OCI-M2 (cell line): Measurements from ENCODE around the gene TCOF1.
"Not testable (repeated sequence)": the region's sequence is repeated elsewhere in the genome, so short reads cannot be mapped to it uniquely, and the experiment has no call there.

Source experiments
- DNase-seq: peaks from one replicate; lab custom pipeline; 2025; ENCODE audit not compliant: unreplicated experiment; lab: John Stamatoyannopoulos, UW

The TCOF1 gene

DNA sequence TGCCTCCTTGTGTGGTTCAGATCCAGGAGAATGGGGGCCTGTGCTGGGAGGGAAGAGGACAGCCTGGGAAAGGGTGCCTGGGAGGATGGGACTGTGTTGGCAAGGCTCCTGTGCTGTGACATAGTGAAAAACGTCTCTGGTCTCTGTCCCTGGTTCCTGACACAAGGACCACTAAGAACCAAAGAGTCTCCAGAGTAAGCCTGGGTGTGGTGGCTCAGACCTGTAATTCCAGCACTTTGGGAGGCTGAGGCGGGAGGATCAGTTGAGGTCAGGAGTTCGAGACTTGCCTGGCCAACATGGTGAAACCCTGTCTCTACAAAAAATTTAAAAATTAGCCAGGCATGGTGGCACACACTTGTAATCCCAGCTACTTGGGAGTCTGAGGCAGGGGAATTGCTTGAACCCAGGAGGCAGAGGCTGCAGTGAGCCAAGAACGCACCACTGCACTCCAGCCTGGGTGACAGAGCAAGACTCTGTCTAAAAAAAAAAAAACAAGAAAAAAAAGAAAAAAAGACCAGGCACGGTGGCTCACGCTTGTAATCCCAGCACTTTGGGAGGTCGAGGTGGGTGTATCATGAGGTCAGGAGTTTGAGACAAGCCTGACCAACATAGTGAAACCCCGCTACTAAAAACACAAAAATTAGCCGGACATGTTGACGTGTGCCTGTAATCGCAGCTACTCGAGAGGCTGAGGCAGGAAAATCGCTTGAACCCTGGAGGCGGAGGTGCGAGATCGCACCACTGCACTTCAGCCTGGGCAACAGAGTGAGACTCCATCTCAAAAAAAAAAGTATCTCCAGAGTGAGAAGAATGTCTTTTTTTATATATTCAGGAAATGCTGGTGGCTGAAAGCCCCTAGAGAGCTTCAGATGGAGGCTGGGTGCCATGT lies 56.6 kb downstream of the TCOF1 start:
- not testable (repeated sequence) for DNase-seq

DNA sequence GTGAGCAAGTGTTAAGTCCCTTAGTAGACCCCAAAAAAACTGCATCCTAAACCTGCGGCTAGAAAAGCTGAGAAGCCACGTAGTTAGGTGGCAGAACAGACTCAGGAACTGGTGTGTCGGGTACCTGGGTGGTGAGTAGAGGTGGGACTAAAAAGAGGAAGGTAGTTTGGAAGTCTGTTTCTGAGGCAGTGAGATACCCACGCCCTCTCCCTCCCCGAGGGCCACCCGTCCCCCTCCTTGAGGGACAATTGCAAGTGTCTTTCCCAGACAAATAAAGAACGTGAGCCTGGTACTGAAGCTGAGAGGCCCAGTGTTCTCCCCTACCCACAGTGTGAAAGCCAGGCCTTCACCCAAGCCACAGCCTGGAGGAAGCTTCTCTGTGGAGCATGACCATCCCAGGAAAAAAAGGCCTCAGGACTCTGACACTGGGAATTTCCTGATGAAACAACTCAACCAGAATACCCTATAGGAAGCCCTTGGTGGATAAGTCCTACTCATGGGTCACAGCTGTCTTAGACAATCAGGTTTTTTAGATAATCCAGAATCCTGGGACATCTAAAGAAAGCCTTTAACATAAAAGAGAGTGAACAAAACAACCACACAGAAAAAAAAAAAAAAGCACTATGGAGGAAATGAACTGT lies 62.3 kb downstream of the TCOF1 start:
- no peak for DNase-seq

DNA sequence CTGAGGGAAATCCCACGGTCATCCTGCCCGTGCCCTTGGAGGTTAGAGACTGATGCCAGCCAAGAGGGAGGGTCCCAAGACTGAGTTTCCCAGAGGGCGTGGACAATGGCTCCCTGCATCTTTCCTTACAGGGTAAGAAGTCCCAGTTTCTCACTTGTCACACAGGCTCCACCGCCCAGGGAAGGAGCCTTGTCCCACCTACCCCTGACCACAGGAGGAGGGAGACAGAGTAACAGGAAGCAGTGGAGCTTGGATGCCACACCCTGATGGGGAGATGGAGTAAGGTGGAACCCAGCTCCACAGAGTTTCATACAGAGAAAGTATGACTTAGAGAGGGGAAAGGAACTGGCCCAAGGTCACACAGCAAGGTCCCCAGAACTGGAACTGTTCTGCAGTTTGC lies 64.6 kb downstream of the TCOF1 start:
- no peak for DNase-seq

DNA sequence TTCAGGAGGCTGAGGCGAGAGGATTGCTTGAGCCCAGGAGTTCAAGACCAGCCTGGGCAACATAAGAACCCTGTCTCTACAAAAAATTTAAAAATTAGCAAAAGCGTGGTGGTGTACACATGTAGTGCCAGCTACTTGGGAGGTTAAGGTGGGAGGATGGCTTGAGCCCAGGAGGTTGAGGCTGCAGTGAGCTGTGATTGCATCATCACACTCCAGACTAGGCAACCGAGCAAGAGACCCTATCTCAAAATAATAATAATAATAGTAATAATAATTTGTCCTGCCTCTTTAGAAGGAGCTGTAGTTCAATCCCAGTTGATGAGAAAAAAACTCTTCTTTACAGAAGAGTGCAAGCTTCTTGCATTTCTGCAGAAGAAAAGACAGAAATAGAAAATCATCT lies 65.3 kb downstream of the TCOF1 start:
- no peak for DNase-seq

DNA sequence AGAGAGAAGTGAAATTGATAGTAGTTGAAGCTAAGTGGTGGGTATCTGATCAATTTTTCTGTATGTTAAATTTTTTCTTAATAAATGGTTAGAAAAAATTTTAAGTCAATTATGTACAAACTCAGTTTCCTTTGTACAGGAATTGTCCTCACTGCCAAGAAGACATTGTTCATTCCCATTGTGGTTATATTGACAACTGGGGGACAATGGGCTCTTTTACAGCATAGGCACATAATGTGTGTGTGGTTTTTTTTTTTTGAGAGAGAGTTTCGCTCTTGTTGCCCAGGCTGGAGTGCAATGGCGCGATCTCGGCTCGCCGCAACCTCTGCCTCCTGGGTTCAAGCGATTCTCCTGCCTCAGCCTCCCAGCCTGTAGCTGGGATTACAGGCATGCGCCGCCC lies 68.7 kb downstream of the TCOF1 start:
- DNase-seq, result not testable (repeated sequence)

DNA sequence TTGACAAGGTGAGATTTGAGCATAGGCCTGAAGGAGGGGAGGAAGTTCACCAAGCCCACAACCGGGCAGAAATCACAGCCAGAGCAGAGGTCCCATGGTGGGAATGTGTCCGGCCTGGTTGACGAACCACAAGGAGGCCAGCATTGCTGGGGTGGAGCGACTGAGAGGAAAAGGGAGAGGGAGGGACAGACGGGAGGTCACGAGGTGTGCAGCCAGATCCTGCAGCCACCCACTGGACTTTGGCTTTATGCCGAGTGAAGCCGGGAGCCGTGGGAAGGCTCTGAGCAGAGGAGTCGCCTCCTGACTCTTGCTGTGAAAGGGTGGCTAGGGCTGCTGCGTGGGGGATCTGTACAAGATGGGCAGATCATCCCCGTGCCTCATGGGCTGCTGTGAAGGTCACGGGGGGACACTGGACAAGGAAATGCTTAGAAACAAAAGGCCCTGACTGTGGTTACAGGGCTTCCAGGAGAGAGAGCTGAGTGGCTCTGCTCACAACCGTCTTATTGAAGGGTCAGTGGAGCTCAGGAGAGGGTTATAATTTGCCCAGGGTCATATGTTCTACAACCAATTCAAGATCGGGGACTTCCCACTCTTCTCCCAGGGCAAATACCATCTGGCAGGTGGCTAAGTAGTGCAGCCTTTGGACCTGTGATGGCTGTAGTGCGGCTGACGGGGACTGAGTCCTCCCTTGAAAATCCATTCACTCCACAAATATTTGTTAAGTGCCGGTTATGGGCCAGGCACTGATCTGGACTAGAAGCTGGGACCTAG lies 70.8 kb downstream of the TCOF1 start:
- DNase-seq, result no peak

DNA sequence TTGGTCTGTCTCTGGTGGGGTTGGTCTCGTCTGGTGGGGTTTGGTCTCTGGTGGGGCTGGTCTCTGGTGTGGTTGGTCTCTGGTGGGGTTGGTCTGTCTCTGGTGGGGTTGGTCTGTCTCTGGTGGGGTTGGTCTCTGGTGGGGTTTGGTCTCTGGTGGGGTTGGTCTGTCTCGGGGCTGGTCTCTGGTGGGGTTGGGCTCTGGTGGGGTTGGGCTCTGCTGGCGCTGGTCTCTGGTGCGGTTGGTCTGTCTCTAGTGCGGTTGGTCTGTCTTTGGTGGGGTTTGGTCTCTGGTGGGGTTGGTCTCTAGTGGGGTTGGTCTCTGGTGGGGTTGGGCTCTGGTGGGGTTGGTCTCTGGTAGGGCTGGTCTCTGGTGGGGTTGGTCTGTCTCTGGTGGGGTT lies 71.5 kb downstream of the TCOF1 start:
- no peak for DNase-seq

DNA sequence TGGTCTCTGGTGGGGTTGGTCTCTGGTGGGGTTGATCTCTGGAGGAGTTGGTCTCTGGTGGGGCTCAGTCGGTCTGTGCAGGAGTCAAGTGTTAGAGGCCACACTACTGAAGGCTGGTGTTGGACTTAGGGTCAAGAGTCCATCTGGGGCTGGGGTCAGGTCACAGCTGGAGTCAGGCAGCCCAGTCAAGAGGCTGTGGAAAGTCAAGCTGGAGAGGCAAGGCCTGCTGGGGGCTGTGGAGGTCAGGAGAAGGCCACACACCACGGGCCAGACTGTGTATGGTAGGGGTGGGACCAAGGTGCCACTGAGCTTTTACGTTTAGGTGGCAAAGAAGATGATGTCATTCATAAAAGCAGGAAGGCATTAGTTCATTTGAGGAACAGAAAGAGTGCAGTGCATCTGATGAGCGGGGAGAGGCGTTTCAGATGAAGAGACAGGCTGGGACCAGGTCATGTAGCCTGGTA lies 71.9 kb downstream of the TCOF1 start:
- DNase-seq, result no peak

DNA sequence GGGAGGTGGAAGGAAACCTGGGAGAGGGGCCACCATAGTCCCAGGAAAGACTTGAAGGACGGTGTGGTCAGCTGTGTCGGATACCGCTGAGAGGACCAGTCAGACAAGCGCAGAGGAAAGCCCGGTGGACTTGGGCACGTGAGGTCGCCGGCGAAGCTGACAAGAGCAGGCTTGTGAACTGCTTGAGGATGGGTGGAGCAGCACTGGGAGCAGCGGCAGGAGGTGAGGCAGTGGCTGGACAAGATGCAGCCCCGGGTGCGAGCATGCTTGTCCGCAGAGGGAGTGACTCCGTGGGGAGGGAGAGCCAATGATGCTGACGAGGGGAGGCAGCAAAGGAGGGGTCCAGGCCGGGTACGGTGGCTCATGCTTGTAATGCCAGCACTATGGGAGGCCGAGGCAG lies 73.6 kb downstream of the TCOF1 start:
- DNase-seq, result no peak

DNA sequence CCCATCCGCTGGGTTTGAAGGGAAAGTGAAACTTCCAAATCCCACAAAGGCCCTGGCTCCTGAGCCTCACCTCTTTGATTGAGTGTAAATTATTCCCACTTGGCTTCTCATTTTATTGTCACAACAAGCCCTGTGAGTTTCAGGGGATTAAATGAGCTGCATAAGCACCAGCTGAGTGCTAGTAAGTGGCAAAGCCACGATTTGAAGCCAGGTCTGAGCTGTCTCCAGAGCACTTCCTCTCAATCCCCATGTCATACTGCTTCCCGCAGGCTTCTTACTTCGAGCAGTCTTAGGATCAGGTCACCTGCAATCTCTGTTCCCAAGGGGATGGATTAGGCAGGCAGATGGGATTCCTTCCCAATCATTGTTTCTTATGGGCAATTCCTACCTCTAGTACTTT lies 74.1 kb downstream of the TCOF1 start:
- no peak for DNase-seq

DNA sequence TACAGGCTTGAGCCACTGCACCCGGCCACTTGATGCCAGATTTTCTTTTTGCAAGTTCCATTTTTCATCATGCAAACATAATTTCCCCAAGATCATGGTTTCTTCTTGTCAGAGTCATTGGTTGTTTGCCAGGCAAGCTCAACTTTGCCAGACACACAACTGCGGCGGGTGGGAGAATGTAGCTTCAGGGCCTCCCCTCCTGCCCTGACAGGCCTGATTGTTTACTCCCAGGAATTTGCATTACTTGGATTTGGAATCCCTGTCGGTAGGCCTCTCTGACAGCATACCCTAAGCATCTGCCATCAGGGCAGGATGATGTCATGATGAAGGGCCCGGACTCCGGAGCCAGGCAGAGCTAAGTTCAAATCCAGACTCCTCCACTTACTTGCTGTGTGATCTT lies 77.0 kb downstream of the TCOF1 start:
- no peak for DNase-seq

DNA sequence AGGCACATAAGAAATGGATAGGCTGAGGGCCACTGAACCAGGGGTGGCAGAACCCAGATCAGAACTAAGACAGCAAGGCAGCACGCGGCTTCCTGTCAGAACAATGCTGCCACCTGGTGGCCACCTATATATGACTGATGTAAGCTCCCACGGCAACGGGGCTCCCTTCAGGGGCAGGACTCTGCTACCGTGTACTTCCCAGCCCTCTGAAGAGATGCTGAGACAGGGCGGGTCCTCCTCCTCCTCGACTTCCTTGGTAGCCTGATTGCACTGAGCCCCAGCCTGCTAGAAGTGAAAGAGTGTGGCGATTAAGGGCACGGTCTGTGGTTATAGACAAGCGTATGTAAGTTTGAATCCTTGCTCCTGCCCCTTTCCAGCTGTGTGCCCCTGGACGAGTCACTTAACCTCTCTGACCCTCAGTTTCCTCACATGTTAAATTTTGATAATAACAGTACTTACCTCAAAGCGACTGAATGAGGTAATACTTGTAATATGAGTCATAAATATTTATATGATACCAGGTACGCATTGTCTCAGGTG lies 78.7 kb downstream of the TCOF1 start:
- peak; percentile 48 for DNase-seq

DNA sequence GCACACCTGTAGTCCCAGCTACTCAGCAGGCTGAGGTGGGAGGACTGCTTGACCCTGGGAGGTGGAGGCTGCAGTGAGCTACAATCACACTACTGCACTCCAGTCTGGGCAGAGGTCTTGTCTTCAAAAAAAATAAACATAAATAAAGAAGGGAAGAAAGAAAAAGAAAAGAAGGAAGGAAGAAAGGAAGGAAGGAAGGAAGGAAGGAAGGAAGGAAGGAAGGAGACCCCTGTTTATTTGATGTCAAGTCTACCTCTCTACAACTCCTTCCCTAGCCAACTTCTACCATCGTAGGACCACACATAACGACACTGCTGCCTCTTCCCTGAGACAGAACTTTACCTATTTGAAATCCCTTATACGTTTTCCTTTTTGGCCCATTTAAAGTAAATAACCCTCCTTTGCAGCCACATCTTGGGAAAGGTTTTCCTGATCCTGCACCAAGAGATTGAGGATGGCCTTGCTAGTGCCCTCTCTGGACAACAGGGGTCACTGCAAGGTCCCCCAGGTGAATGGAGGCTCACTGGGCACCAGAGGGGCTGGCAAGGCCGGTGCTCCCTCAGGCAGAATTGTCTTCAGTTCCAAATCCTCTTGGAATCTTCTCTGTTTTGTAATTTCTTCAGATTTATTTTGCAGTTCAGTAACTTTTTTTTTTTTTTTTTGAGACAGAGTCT lies 81.5 kb downstream of the TCOF1 start:
- DNase-seq, result no peak

DNA sequence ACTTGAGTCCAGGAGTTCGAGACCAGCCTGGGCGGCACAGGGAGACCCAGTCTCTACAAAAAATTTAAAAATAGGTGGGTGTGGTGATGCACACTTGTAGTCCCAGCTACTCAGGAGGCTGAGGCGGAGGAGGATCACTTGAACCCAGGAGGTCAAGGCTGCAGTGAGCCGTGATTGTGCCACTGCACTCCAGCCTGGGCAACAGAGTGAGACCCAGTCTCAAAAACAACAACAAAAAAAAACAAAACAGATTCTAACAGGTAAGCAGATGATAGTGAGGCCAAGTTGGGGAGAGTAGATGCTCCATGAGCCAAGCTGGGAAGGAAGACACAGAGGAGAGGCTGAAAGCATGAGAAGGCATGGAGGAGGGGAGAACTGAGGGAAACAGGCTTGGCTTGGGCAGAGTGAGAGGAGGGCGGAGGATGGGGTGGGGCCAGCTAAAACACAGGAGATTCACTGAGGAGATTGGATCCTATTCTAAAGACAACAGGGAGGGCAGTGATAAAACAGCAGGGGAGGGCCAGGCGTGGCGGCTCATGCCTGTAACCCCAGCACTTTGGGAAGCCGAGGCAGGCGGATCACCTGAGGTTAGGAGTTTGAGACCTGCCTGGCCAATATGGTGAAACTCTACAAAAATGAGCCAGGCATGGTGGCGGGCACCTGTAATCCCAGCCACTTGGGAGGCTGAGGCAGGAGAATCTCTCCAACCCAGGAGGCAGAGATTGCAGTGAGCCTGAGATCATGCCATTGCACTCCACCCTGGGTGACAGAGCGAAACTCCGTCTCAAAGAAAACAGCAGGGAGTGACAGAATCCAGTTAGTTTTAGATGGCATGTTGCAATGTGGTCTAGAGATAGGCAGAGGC lies 83.7 kb downstream of the TCOF1 start:
- DNase-seq, result no peak

DNA sequence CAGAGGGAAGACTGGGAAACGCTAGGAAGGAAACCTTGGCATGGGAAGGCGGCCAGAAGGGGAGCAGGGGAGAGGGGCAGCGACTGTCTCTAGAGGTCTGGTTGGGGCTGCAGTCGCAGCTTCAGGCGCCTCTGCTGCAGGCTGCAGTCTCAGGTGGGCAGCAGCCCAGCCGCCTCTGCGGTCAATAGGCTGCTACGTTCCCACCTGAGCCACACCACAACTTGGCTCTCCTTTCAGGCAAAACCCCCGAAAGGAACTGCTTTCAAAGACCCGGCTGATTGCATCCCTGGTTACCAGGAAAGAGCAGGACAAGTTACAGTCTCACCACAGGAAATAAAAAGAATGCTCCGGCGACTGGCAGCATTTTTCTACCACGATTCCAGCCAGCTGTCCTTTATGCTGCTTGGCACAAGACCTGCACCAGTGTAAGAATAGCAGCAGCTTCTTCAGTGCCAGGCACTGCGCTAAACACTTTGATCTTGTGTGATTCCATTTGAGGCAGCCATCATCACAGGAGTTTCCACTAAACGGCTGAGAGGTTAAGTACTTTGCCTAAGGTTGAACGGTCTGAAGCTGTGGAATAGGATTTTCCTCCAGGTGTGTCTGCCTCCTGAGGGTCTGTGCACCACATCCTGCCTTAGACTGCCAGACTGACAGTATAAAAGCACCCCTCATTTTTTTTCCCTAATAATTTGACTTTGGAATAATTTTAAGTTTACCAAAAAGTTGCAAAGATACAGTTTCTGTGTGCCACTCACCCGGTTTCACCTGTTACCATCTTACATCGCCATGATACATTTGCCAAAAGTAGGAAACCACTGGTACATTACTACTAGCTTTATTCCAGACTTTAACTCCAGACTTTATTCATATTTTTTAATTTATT lies 84.6 kb downstream of the TCOF1 start:
- DNase-seq, result no peak

DNA sequence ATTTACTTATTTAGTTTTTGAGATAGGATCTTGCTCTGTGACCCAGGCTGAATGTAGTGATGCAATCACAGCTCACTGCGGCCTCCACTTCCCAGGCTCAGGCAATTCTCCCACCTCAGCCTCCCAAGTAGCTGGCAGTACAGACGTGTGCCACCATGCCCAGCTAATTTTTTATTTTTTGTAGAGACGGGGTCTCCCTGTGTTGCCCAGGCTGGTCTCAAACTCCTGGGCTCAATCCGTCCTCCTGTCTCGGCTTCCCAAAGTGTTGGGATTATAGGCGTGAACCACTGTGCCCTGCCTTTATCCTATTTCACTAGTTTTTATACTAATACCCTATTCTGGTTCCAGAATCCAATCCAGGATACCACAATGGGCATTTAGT lies 85.2 kb downstream of the TCOF1 start:
- DNase-seq, result no peak

DNA sequence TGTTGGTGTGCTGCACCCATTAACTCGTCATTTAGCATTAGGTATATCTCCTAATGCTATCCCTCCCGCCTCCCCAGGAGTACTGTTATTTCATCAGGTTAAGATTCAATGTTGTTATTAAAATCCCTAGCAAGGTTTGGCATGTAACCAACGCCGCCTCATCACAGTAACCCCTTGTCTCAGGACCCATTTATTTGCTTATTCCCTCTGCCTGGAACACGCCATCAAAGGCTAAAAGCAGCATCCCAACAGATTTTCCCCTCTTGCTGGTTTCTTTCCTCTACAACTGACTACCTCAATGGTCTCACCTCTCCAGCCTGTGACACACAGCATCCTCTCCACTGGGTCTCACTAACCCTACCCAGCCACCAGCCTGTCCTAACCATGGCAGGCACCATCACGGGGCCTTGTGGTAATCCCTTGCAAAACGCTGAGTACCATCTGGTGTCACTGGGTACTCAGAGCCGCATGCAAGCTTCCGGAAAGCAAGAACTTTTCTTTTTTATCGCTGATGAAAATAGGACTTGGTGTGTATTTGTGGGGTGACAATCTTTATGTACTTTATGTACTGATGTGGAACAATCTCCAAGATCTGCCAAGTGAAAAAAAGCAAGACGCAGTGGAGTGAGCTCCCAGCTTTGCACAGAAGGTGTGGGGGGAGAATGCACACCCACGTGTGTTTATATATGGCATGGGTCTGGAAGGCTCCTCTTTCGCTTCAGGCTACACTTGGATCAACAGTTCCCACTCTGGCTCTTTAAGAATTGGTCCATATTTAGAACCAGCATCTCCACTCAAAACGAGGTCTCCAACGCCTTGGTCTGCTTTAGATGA lies 86.0 kb downstream of the TCOF1 start:
- no peak for DNase-seq

DNA sequence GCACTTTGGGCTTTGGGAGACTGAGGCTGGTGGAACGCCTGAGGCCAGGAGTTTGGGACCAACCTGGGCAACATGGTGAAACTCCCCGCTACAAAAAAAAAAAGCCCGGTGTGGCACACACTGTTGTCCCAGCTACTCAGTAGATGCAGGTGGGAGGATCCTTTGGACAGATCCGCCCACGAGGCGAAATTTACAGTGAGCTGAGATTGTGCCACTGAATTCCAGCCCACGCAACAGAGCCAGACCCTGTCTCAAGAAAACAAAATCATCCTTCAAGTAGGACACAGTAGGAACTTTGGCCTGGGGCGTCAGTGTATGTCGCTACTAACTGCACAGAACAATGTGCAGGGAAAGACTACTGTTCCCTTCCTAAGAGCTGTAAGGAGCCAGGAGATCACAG lies 87.3 kb downstream of the TCOF1 start:
- no peak for DNase-seq
